IMR-90 (cell line): ENCODE measurements around the gene XDH.

Experiments
- BHLHE40 ChIP-seq: fragments of 150-350 bp; IDR thresholded peaks from 2 replicates; pipeline ENCODE4 v1.6.1; 2016; ENCODE audit warnings: mild to moderate bottlenecking, low read depth, low read length
- CEBPB ChIP-seq: IDR thresholded peaks from 2 replicates; pipeline ENCODE4 v1.6.1; 2012; ENCODE audit warnings: low read depth, low read length, improper control_type of control experiment
- FOS ChIP-seq: fragments of 150-350 bp; IDR thresholded peaks from 2 replicates; pipeline ENCODE4 v1.6.1; 2016; ENCODE audit warnings: low read depth, low read length
- MAZ ChIP-seq: IDR thresholded peaks from 2 replicates; pipeline ENCODE4 v1.6.1; 2012; ENCODE audit warnings: low read depth, mild to moderate bottlenecking, low read length, improper control_type of control experiment, moderate library complexity, borderline replicate concordance
- MXI1 ChIP-seq: IDR thresholded peaks from 2 replicates; pipeline ENCODE4 v1.6.1; 2012; ENCODE audit warnings: low read depth, mild to moderate bottlenecking, low read length, moderate library complexity, borderline replicate concordance
- NFE2L2 ChIP-seq: fragments of 150-350 bp; IDR thresholded peaks from 2 replicates; pipeline ENCODE4 v1.6.1; 2016; ENCODE audit warnings: low read depth, mild to moderate bottlenecking, low read length
- POLR2A ChIP-seq: IDR thresholded peaks from 2 replicates; pipeline ENCODE4 v1.6.1; 2012; ENCODE audit warnings: mild to moderate bottlenecking, low read depth, low read length
- RAD21 ChIP-seq: IDR thresholded peaks from 2 replicates; pipeline ENCODE4 v1.6.1; 2012; ENCODE audit warnings: low read length, improper control_type of control experiment
- RCOR1 ChIP-seq: IDR thresholded peaks from 2 replicates; pipeline ENCODE4 v1.6.1; 2012; ENCODE audit warnings: mild to moderate bottlenecking, low read length, improper control_type of control experiment; ENCODE audit not compliant: insufficient replicate concordance
- SMC3 ChIP-seq: fragments of 150-350 bp; IDR thresholded peaks from 2 replicates; pipeline ENCODE4 v1.6.1; 2016; ENCODE audit warnings: low read depth, mild to moderate bottlenecking, antibody characterized with exemption, low read length, moderate library complexity
- TF ChIP-seq, protein P1 (sequence below): conservative IDR thresholded peaks from 2 replicates; pipeline ENCODE4 v1.5.1; 2012; ENCODE audit warnings: mild to moderate bottlenecking, low read depth, low read length, improper control_type of control experiment
- TF ChIP-seq, protein P2 (sequence below): fragments of 150-350 bp; IDR thresholded peaks from 2 replicates; pipeline ENCODE4 v1.6.1; 2017; ENCODE audit warnings: mild to moderate bottlenecking, antibody characterized with exemption, low read length, low read depth

DNA sequence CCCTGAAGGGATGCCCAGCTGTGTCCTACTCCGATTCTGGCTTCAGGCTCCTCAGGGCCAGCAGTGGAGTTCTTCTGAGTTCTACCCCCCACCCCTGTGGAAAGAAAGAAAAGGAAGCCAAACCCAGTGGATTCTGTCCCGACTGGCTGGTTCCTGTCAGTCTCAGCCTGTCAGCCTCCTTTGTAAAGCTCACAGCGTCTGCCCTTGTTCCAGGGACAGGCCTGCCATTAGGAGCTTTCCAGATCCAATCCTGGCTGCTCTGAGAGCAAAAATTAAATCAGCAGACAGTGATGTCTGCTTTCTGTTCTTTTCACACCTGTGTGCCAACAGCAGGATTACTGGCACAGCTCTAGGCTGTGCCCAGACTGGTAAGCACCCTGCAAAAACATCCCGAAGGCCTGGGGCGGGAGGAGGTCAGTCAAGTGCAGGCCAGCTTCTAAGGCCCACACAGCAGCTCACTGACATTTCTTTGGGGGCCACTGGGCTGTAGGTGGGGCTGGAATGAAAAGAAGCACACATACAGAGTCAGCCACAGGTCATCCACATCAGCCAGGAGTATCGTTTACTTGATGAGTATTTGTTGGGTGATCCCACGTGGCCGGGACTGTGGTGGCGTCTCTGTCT, 111.5 kb downstream of the XDH start:
- TF ChIP-seq, protein P1, sequence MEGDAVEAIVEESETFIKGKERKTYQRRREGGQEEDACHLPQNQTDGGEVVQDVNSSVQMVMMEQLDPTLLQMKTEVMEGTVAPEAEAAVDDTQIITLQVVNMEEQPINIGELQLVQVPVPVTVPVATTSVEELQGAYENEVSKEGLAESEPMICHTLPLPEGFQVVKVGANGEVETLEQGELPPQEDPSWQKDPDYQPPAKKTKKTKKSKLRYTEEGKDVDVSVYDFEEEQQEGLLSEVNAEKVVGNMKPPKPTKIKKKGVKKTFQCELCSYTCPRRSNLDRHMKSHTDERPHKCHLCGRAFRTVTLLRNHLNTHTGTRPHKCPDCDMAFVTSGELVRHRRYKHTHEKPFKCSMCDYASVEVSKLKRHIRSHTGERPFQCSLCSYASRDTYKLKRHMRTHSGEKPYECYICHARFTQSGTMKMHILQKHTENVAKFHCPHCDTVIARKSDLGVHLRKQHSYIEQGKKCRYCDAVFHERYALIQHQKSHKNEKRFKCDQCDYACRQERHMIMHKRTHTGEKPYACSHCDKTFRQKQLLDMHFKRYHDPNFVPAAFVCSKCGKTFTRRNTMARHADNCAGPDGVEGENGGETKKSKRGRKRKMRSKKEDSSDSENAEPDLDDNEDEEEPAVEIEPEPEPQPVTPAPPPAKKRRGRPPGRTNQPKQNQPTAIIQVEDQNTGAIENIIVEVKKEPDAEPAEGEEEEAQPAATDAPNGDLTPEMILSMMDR = no peak
- TF ChIP-seq NFE2L2 (no peak), RAD21 (no peak), MAZ (no peak), POLR2A (no peak), BHLHE40 (no peak), MXI1 (no peak), SMC3 (no peak), RCOR1 (no peak), FOS (no peak), CEBPB (no peak)
- TF ChIP-seq, protein P2, sequence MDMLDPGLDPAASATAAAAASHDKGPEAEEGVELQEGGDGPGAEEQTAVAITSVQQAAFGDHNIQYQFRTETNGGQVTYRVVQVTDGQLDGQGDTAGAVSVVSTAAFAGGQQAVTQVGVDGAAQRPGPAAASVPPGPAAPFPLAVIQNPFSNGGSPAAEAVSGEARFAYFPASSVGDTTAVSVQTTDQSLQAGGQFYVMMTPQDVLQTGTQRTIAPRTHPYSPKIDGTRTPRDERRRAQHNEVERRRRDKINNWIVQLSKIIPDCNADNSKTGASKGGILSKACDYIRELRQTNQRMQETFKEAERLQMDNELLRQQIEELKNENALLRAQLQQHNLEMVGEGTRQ = no peak
